Occipital lobe (tissue), 2 donors: ENCODE measurements around the gene HOXA9. TPM values are rescaled to one million over a fixed set of nuclear protein-coding genes. Genes with fewer than 3 reads are reported as not detected.

Experiments
- DNase-seq: peaks from one replicate; lab custom pipeline; 2025; lab: John Stamatoyannopoulos, UW
- total RNA-seq: library from RNA; depleted of rRNA; stranded (reverse); fragments of >200 nt; gene quantifications from one replicate; pipeline ENCODE4 v1.2.3, GENCODE V29; 2014

HOXA9 gene
- total RNA-seq, 1 donor from 2014 or later, result not detected

- no peak for DNase-seq
Measured at GRCh38 chr7:27177795-27178320, 12.5 kb upstream of the HOXA9 start.

- DNase-seq, result no peak
Measured at GRCh38 chr7:27176962-27177794, 11.8 kb upstream of the HOXA9 start.

- DNase-seq, result no peak
Measured at GRCh38 chr7:27176524-27176845, 11.1 kb upstream of the HOXA9 start.

GRCh38 chr7:27175626-27176523 is 10.5 kb upstream of the HOXA9 start:
- no peak for DNase-seq

- no peak for DNase-seq
Measured at GRCh38 chr7:27174874-27175625, 9.7 kb upstream of the HOXA9 start.

- DNase-seq, result no peak
Measured at GRCh38 chr7:27173956-27174873, 8.9 kb upstream of the HOXA9 start, which contains the start of gene HOXA10. Gene HOXA10 (minus strand): TSS chr7:27174320. CDS start chr7:27174306, 14 bp downstream.

- no peak for DNase-seq
Measured at GRCh38 chr7:27173511-27173955, 8.2 kb upstream of the HOXA9 start.

GRCh38 chr7:27172823-27173510 is 7.6 kb upstream of the HOXA9 start:
- DNase-seq, result no peak

GRCh38 chr7:27172315-27172774 is 7.0 kb upstream of the HOXA9 start:
- DNase-seq, result no peak

GRCh38 chr7:27171637-27172314 is 6.4 kb upstream of the HOXA9 start:
- no peak for DNase-seq

- no peak for DNase-seq
Measured at GRCh38 chr7:27171325-27171636, 5.9 kb upstream of the HOXA9 start.

- DNase-seq, result no peak
Measured at GRCh38 chr7:27170426-27171324, 5.3 kb upstream of the HOXA9 start.

- DNase-seq, result no peak
Measured at GRCh38 chr7:27169658-27170425, 4.5 kb upstream of the HOXA9 start.

GRCh38 chr7:27168265-27168947 is 3.1 kb upstream of the HOXA9 start:
- no peak for DNase-seq

GRCh38 chr7:27167916-27168264 is 2.6 kb upstream of the HOXA9 start:
- no peak for DNase-seq

- DNase-seq, result no peak
Measured at GRCh38 chr7:27166531-27167505, 1.5 kb upstream of the HOXA9 start.
